H9 (cell line): ENCODE measurements around the gene PIGM. TPM values are rescaled to one million over a fixed set of nuclear protein-coding genes. Genes with fewer than 3 reads are reported as not detected.

Experiments
- DNase-seq: peaks from one replicate; pipeline ENCODE4 v3.0.0-alpha.2; 2017
- H2AFZ ChIP-seq: one replicate; pipeline ENCODE4 v1.6.1; 2013; ENCODE audit warnings: mild to moderate bottlenecking, low read length, control low read depth, moderate library complexity
- H2AK5ac ChIP-seq: 2 replicates; pipeline ENCODE4 v1.6.1; 2013; ENCODE audit warnings: low read length, control low read depth, mixed read lengths; ENCODE audit not compliant: insufficient read length
- H2BK120ac ChIP-seq: one replicate; pipeline ENCODE4 v1.6.1; 2013; ENCODE audit warnings: low read depth, mild to moderate bottlenecking, low read length, control low read depth, inconsistent platforms; ENCODE audit not compliant: poor library complexity, severe bottlenecking
- H2BK12ac ChIP-seq: 2 replicates; pipeline ENCODE4 v1.6.1; 2013; ENCODE audit warnings: low read length, control low read depth, mixed read lengths, low read depth; ENCODE audit not compliant: insufficient read length
- H2BK15ac ChIP-seq: 2 replicates; pipeline ENCODE4 v1.6.1; 2013; ENCODE audit warnings: low read depth, low read length, control low read depth
- H2BK20ac ChIP-seq: one replicate; pipeline ENCODE4 v1.6.1; 2013; ENCODE audit warnings: low read depth, mild to moderate bottlenecking, low read length, control low read depth, inconsistent platforms; ENCODE audit not compliant: poor library complexity, severe bottlenecking
- H2BK5ac ChIP-seq: 2 replicates; pipeline ENCODE4 v1.6.1; 2013; ENCODE audit warnings: low read length, control low read depth, mixed read lengths; ENCODE audit not compliant: insufficient read length
- H3K14ac ChIP-seq: 2 replicates; pipeline ENCODE4 v1.6.1; 2013; ENCODE audit warnings: low read length, control low read depth; ENCODE audit not compliant: insufficient read depth
- H3K18ac ChIP-seq: 2 replicates; pipeline ENCODE4 v1.6.1; 2013; ENCODE audit warnings: low read depth, mild to moderate bottlenecking, mixed read lengths, low read length, control low read depth; ENCODE audit not compliant: insufficient read length
- H3K23ac ChIP-seq: 2 replicates; pipeline ENCODE4 v1.6.1; 2013; ENCODE audit warnings: low read length, control low read depth, mixed read lengths, low read depth; ENCODE audit not compliant: insufficient read length
- H3K23me2 ChIP-seq: 2 replicates; pipeline ENCODE4 v1.6.1; 2013; ENCODE audit warnings: low read depth, mild to moderate bottlenecking, mixed read lengths, low read length, control low read depth; ENCODE audit not compliant: insufficient read length, poor library complexity, severe bottlenecking
- H3K27ac ChIP-seq: 2 replicates; pipeline ENCODE4 v1.5.1; 2013; ENCODE audit warnings: low read length, control low read depth, mixed read lengths, low read depth; ENCODE audit not compliant: insufficient read length
- H3K27me3 ChIP-seq: 2 replicates; pipeline ENCODE4 v1.6.1; 2013; ENCODE audit warnings: low read length, control low read depth, inconsistent platforms; ENCODE audit not compliant: insufficient read depth
- H3K4ac ChIP-seq: 2 replicates; pipeline ENCODE4 v1.6.1; 2013; ENCODE audit warnings: low read depth, mild to moderate bottlenecking, control low read depth, inconsistent platforms, low read length, moderate library complexity
- H3K4me1 ChIP-seq: 2 replicates; pipeline ENCODE4 v1.6.1; 2013; ENCODE audit warnings: low read length, control low read depth, inconsistent platforms; ENCODE audit not compliant: insufficient read depth
- H3K4me2 ChIP-seq: 2 replicates; pipeline ENCODE4 v1.6.1; 2013; ENCODE audit warnings: low read length, control low read depth, mixed read lengths; ENCODE audit not compliant: insufficient read length, insufficient read depth
- H3K56ac ChIP-seq: 2 replicates; pipeline ENCODE4 v1.6.1; 2013; ENCODE audit warnings: low read depth, mild to moderate bottlenecking, mixed read lengths, low read length, control low read depth; ENCODE audit not compliant: insufficient read length
- H3K79me1 ChIP-seq: 2 replicates; pipeline ENCODE4 v1.6.1; 2013; ENCODE audit warnings: low read depth, mild to moderate bottlenecking, moderate library complexity, low read length, control low read depth, inconsistent platforms; ENCODE audit not compliant: insufficient read depth, poor library complexity, severe bottlenecking
- H3K79me2 ChIP-seq: 2 replicates; pipeline ENCODE4 v1.6.1; 2013; ENCODE audit warnings: low read length, control low read depth, inconsistent platforms; ENCODE audit not compliant: insufficient read depth
- H3K9ac ChIP-seq: 2 replicates; pipeline ENCODE4 v1.6.1; 2013; ENCODE audit warnings: low read length, control low read depth, mixed read lengths; ENCODE audit not compliant: insufficient read length; ENCODE audit errors: extremely low read depth
- H3K9me3 ChIP-seq: one replicate; pipeline ENCODE4 v1.6.1; 2013; ENCODE audit warnings: low read depth, low read length, inconsistent platforms; ENCODE audit not compliant: control insufficient read depth
- H3T11ph ChIP-seq: one replicate; pipeline ENCODE4 v1.6.1; 2013; ENCODE audit warnings: mild to moderate bottlenecking, low read length, control low read depth, inconsistent platforms
- H4K20me1 ChIP-seq: one replicate; pipeline ENCODE4 v1.6.1; 2013; ENCODE audit not compliant: control insufficient read depth, insufficient read length, insufficient read depth
- H4K5ac ChIP-seq: 2 replicates; pipeline ENCODE4 v1.6.1; 2013; ENCODE audit warnings: low read depth, mild to moderate bottlenecking, mixed read lengths, low read length, control low read depth; ENCODE audit not compliant: insufficient read length
- H4K8ac ChIP-seq: replicated peaks from 2 replicates; pipeline ENCODE4 v1.6.1; 2013; ENCODE audit warnings: low read length, control low read depth, mixed read lengths, low read depth; ENCODE audit not compliant: insufficient read length
- H4K91ac ChIP-seq: 2 replicates; pipeline ENCODE4 v1.6.1; 2013; ENCODE audit warnings: low read depth, mild to moderate bottlenecking, moderate library complexity, mixed read lengths, low read length, control low read depth; ENCODE audit not compliant: insufficient read length
- H3K27ac Mint-ChIP-seq, 3 experiments: 2 replicates in 2 of 3; 3 replicates in 1 of 3; pipeline ENCODE4 v1.8.0; 2020 to 2021; ENCODE audit warnings: mixed read lengths in 3 of 3, mild to moderate bottlenecking in 1 of 3, moderate library complexity in 1 of 3
- H3K27me3 Mint-ChIP-seq: 2 replicates; pipeline ENCODE4 v1.8.0; 2021; ENCODE audit warnings: low read depth, mild to moderate bottlenecking, moderate library complexity, mixed read lengths
- H3K36me3 Mint-ChIP-seq, 3 experiments: 2 replicates in 2 of 3; 3 replicates in 1 of 3; pipeline ENCODE4 v1.8.0; 2020 to 2021; ENCODE audit warnings: low read depth in 3 of 3, mixed read lengths in 3 of 3; ENCODE audit not compliant: insufficient read depth in 1 of 3
- H3K4me1 Mint-ChIP-seq, 2 experiments: 2 replicates each; pipeline ENCODE4 v1.8.0; 2020; ENCODE audit warnings: mixed read lengths in 2 of 2
- H3K4me3 Mint-ChIP-seq, 2 experiments: 2 replicates in 1 of 2; 3 replicates in 1 of 2; pipeline ENCODE4 v1.8.0; 2020 to 2021; ENCODE audit warnings: mild to moderate bottlenecking in 2 of 2, mixed read lengths in 2 of 2, moderate library complexity in 1 of 2
- H3K9me3 Mint-ChIP-seq, 2 experiments: 2 replicates in 1 of 2; 3 replicates in 1 of 2; pipeline ENCODE4 v1.8.0; 2020; ENCODE audit warnings: mild to moderate bottlenecking in 2 of 2, mixed read lengths in 2 of 2, moderate library complexity in 1 of 2
- WGBS: extraction: QIAGEN DNeasy Blood & Tissue Kit; methylation state at CpG from one replicate; pipeline ENCODE4 v1.1.7; 2013; ENCODE audit warnings: missing lambda C conversion rate, low lambda C conversion rate, mixed read lengths; ENCODE audit not compliant: insufficient read length; ENCODE audit errors: extremely low coverage; 5-methylcytosine and 5-hydroxymethylcytosine counted together
- total RNA-seq: library from RNA; stranded (reverse); gene quantifications from 2 replicates; pipeline ENCODE4 v1.2.1, GENCODE V29; 2021
- TF ChIP-seq, protein P1 (sequence below): fragments of 200-600 bp; sonication (generic); conservative IDR thresholded peaks from 3 replicates; pipeline ENCODE4 v1.8.0; 2021; ENCODE audit warnings: antibody characterized with exemption, mild to moderate bottlenecking

Gene PIGM
- total RNA-seq, 1 experiment from 2014 or later, result 5.9 TPM

DNA sequence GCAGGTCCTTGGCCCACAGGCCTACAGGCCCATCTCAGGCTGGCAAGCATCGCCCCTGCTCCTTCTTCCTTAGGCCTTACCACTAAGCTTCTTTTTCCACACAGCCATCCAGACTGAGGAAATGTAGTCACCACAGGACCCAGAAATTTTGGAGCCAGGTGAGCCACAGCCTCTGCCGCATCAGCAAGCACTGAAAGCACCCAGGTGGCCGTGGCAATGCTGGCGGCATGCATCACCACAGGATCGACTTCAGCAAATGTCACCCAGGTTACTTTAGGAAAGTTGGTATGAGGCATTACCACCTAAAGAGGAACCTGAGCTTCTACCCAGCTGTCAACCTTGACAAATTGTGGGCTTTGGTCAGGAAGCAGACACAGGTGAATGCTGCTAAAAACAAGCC lies 11.6 kb downstream of the PIGM start:
- H3K9ac ChIP-seq, result no peak overlapping the region
- no peak overlapping the region for H4K5ac ChIP-seq
- H3K27ac ChIP-seq, result no peak overlapping the region
- no peaks in the 10 kb centered on the region for H3K4me1 ChIP-seq
- H3K4ac ChIP-seq, result no peak overlapping the region
- no peaks in the 10 kb centered on the region for H4K20me1 ChIP-seq
- H3K4me1 Mint-ChIP-seq, result no peaks in the 10 kb centered on the region
- H2AK5ac ChIP-seq, result no peak overlapping the region
- no peaks in the 10 kb centered on the region for H3K9me3 ChIP-seq
- no peak overlapping the region for H2BK20ac ChIP-seq
- no peak overlapping the region for H3K4me3 Mint-ChIP-seq
- no peak overlapping the region for H3K56ac ChIP-seq
- H3K27me3 ChIP-seq, result no peaks in the 10 kb centered on the region
- no peak overlapping the region for H2BK12ac ChIP-seq
- TF ChIP-seq, protein P1, sequence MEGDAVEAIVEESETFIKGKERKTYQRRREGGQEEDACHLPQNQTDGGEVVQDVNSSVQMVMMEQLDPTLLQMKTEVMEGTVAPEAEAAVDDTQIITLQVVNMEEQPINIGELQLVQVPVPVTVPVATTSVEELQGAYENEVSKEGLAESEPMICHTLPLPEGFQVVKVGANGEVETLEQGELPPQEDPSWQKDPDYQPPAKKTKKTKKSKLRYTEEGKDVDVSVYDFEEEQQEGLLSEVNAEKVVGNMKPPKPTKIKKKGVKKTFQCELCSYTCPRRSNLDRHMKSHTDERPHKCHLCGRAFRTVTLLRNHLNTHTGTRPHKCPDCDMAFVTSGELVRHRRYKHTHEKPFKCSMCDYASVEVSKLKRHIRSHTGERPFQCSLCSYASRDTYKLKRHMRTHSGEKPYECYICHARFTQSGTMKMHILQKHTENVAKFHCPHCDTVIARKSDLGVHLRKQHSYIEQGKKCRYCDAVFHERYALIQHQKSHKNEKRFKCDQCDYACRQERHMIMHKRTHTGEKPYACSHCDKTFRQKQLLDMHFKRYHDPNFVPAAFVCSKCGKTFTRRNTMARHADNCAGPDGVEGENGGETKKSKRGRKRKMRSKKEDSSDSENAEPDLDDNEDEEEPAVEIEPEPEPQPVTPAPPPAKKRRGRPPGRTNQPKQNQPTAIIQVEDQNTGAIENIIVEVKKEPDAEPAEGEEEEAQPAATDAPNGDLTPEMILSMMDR, result no peak
- no peaks in the 10 kb centered on the region for H3K9me3 Mint-ChIP-seq
- no peak overlapping the region for H2BK120ac ChIP-seq
- H3K27ac Mint-ChIP-seq, result no peak overlapping the region
- no peak overlapping the region for H3K18ac ChIP-seq
- H4K8ac ChIP-seq, result no peak overlapping the region
- H3K79me1 ChIP-seq, result no peaks in the 10 kb centered on the region
- H3T11ph ChIP-seq, result no peak overlapping the region
- no CpG with 5 or more reads among the region's 5 CpGs for WGBS
- no peak overlapping the region for H3K4me2 ChIP-seq
- H3K79me2 ChIP-seq, result no peaks in the 10 kb centered on the region
- DNase-seq, result no peak
- H3K23me2 ChIP-seq, result no peaks in the 10 kb centered on the region
- H2AFZ ChIP-seq, result no peak overlapping the region
- no peak overlapping the region for H3K23ac ChIP-seq
- no peak overlapping the region; the same call in 1 of the 2 replicates for H3K14ac ChIP-seq
- no peak overlapping the region for H2BK15ac ChIP-seq
- H4K91ac ChIP-seq, result no peak overlapping the region
- H3K27me3 Mint-ChIP-seq, result peaks cover 10% of the 10 kb centered on the region
- no peak overlapping the region for H2BK5ac ChIP-seq
- H3K36me3 Mint-ChIP-seq, result no peaks in the 10 kb centered on the region
